HG03521 (cell line): ENCODE measurements around the gene FBLN1.
"Not testable (repeated sequence)": the region's sequence is repeated elsewhere in the genome, so short reads cannot be mapped to it uniquely, and the experiment has no call there.

Experiments used
- ATAC-seq: cut with Tn5 transposase; IDR thresholded peaks from one replicate; pipeline ENCODE4 v1.9.1; 2021; ENCODE audit warnings: mild to moderate bottlenecking, moderate library complexity; ENCODE audit not compliant: unreplicated experiment

Gene FBLN1

GRCh38 chr22:45502215-45503049 lies at the start of gene FBLN1:
TSS of gene FBLN1 (plus strand) at chr22:45502883. CDS start at chr22:45502986, 103 bp downstream.
- no peak for ATAC-seq

- no peak for ATAC-seq
These were observed 48.9 kb upstream of the FBLN1 start for GRCh38 chr22:45453764-45454163.

GRCh38 chr22:45454275-45454674 lies 48.4 kb upstream of the FBLN1 start:
- no peak for ATAC-seq

- no peak for ATAC-seq
These were observed 47.5 kb upstream of the FBLN1 start for GRCh38 chr22:45455212-45455611.

- ATAC-seq, result no peak
These were observed 47.1 kb upstream of the FBLN1 start for GRCh38 chr22:45455621-45456020.

GRCh38 chr22:45456811-45457210 lies 45.9 kb upstream of the FBLN1 start:
- no peak for ATAC-seq

- no peak for ATAC-seq
These were observed 44.2 kb upstream of the FBLN1 start for GRCh38 chr22:45458532-45458931.

- no peak for ATAC-seq
These were observed 43.4 kb upstream of the FBLN1 start for GRCh38 chr22:45459235-45459634.

GRCh38 chr22:45460288-45461109 lies 42.2 kb upstream of the FBLN1 start:
- ATAC-seq, result no peak

GRCh38 chr22:45462034-45462655 lies 40.5 kb upstream of the FBLN1 start:
- no peak for ATAC-seq

- not testable (repeated sequence) for ATAC-seq
These were observed 39.0 kb upstream of the FBLN1 start for GRCh38 chr22:45463691-45464090.

GRCh38 chr22:45465633-45466032 lies 37.0 kb upstream of the FBLN1 start:
- no peak for ATAC-seq

- ATAC-seq, result no peak
These were observed 33.8 kb upstream of the FBLN1 start for GRCh38 chr22:45468872-45469271.

- ATAC-seq, result no peak
These were observed 33.2 kb upstream of the FBLN1 start for GRCh38 chr22:45469281-45470073.

- ATAC-seq, result no peak
These were observed 31.8 kb upstream of the FBLN1 start for GRCh38 chr22:45470871-45471270.

- ATAC-seq, result no peak
These were observed 30.3 kb upstream of the FBLN1 start for GRCh38 chr22:45472426-45472825.

- no peak for ATAC-seq
These were observed 29.0 kb upstream of the FBLN1 start for GRCh38 chr22:45473626-45474237.

GRCh38 chr22:45475063-45475747 lies 27.5 kb upstream of the FBLN1 start:
- no peak for ATAC-seq

GRCh38 chr22:45475851-45476514 lies 26.7 kb upstream of the FBLN1 start:
- no peak for ATAC-seq
